GM19240 (cell line): ENCODE measurements around the gene PPP2R3B.
"Not testable (repeated sequence)": the region's sequence is repeated elsewhere in the genome, so short reads cannot be mapped to it uniquely, and the experiment has no call there.

Experiments
- DNase-seq: peaks from one replicate; pipeline ENCODE4 v3.0.0; 2011; ENCODE audit warnings: low spot score; ENCODE audit not compliant: insufficient read length

Gene PPP2R3B

GRCh38 chrX:405149-405548 lies 18.4 kb upstream of the PPP2R3B start:
- no peak for DNase-seq

DNA sequence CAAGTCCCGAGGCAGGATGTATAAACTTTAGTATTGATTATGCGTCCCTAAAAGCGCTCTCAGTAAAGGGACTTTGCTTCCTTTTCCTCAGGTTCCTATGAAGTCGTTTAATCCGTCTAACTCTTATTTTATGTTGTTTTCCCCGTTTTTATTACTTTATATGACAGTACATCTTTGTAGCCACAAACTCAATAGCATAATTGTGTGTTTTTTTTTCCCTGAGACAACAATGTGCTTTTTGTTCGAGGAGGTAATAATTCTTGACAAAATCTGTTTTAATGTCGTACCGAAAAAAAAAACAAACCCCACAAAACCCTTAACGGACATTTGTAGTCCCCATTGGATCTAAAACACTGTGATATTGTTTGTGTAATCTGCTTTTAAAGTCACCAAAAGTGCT lies 17.9 kb upstream of the PPP2R3B start:
- DNase-seq: no peak

- DNase-seq: no peak
Observed at GRCh38 chrX:402857-403256, 16.1 kb upstream of the PPP2R3B start.

- no peak for DNase-seq
Observed at GRCh38 chrX:400258-400657, 13.6 kb upstream of the PPP2R3B start.

DNA sequence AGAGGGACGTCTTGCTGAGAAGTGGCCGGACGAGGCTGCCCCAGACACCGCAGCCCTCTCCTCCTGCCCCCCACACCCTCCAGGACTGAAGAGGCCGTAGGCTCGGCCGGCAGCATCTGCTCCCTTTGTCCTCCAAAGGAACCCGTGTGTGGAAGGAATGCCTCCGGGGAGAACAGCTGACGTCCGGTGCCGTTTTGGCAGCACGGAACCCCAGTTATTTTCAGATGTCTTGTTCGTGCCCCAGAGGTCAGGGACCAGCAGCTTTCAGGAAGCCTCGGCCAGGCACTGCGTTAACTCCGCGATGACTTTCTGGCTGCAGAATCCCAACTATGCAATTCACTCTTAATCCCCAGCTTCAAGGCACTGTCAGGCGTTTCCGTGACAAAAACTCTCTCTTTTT lies 10.9 kb upstream of the PPP2R3B start:
- DNase-seq: no peak

DNA sequence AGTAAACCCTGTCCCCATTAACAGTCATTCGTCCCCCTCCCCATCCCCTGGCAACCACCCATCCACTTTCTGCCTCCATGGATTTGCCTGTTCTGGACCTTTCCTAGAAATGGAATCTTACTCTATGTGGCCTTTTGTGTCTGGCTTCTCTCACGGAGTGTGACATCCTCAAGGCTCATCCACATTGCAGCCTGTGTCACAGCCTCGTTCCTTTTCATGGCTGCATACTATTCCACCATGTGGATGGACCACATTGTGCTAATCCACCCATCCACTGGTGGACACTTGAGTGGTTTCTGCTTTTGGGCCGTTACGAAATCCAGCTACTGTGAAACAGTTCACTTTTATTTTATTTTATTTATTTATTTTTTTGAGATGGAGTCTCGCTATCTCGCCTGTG lies 8.1 kb upstream of the PPP2R3B start:
- no peak for DNase-seq

GRCh38 chrX:392575-392846 lies 5.8 kb upstream of the PPP2R3B start:
- no peak for DNase-seq

GRCh38 chrX:391717-392574 lies 5.2 kb upstream of the PPP2R3B start:
- DNase-seq: no peak

GRCh38 chrX:390459-390858 lies 3.8 kb upstream of the PPP2R3B start:
- DNase-seq: no peak

DNA sequence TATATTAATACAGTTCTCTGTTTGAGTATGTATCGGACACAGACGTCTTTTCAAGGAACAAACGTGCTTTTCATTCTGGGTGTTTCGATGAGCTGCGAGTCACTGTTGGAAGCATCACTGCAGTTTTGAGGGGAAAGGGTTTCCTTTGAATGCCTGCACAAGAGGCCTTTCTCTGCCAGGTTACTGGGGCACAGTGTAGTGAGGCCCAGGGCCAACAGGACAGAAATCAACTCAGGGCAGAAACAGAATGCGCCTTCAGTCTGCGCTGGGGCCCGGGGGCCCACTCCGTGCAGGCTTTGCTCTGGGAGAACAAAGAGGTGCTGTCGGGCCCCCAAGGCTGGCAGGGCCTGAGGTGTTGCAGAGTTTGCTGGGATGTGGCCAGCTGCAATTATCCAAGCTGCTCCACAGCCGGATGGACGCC lies 2.3 kb upstream of the PPP2R3B start:
- no peak for DNase-seq

GRCh38 chrX:387729-388128 lies 1.0 kb upstream of the PPP2R3B start:
- no peak for DNase-seq

- no peak for DNase-seq
Observed at GRCh38 chrX:386239-386767, 404 bp downstream of the PPP2R3B start.

DNA sequence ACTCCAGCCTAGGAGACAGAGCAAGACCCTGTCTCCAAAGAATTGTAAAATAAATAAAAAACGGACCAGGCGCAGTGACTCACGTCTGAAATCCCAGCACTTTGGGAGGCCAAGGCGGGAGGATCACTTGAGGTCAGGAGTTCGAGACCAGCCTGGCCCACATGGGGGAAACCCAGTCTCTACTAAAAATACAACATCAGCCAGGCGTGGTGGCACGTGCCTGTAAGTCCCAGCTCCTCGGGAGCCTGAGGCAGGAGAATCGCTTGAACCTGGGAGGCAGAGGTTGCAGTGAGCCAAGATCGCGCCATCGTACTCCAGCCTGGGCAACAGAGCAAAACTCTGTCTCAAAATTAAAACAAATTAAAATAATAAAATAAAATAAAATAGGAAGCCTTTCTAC lies 971 bp downstream of the PPP2R3B start:
- not testable (repeated sequence) for DNase-seq

- DNase-seq: no peak
Observed at GRCh38 chrX:384861-385260, 1.8 kb downstream of the PPP2R3B start.

- DNase-seq: no peak
Observed at GRCh38 chrX:378443-378842, 8.3 kb downstream of the PPP2R3B start.

- not testable (repeated sequence) for DNase-seq
Observed at GRCh38 chrX:376206-376605, 10.5 kb downstream of the PPP2R3B start.

DNA sequence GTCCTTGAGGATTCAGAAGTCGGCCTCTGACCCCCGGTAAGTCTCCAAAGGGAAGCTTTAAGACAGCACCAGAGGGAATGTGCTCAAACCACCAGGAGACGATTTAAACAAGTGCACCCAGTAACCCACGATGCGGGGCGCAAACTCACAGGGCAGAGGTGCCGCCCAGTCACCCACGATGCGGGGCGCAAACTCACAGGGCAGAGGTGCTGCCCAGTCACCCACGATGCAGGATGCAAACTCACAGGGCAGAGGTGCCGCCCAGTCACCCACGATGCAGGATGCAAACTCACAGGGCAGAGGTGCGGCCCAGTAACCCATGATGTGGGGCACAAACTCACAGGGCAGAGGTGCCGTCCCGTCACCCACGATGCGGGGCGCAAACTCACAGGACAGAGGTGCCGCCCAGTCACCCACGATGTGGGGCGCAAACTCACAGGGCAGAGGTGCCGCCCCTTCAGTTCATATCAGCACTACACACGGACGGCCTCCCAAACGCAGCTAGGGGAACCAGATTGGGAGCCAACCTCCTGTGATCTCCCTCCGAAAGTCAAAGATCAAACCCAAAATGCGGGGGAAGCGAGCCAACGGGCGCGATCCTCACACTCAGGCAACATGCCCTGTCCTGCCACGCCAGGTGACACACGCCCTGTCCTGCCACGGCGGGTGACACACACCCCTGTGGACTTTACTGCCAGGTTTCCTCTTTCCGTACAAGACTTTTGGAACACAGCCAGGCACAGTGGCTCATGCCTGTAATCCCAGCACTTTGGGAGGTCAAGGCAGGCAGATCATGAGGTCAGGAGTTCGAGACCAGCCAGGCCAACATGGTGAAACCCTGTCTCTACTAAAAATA lies 11.3 kb downstream of the PPP2R3B start:
- no peak for DNase-seq

DNA sequence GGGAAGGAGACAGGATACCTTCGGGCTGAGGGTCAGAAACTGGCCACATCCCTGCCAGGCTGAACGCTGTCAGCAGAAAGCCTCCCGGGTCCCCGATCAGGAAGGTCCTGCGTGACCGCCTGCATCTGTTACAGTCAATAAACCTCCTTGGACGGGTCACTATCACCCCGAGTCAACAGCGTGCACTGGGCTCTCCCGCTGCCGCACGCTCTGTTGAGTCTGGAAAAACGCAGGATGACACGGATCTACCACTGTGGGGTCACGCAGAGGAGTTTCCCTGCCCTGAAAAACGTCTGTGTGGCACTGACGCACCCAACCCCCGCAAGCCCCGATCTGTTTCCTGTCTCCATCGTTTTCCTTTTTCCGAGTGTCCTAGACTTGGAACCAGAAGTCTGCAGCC lies 12.1 kb downstream of the PPP2R3B start:
- no peak for DNase-seq

DNA sequence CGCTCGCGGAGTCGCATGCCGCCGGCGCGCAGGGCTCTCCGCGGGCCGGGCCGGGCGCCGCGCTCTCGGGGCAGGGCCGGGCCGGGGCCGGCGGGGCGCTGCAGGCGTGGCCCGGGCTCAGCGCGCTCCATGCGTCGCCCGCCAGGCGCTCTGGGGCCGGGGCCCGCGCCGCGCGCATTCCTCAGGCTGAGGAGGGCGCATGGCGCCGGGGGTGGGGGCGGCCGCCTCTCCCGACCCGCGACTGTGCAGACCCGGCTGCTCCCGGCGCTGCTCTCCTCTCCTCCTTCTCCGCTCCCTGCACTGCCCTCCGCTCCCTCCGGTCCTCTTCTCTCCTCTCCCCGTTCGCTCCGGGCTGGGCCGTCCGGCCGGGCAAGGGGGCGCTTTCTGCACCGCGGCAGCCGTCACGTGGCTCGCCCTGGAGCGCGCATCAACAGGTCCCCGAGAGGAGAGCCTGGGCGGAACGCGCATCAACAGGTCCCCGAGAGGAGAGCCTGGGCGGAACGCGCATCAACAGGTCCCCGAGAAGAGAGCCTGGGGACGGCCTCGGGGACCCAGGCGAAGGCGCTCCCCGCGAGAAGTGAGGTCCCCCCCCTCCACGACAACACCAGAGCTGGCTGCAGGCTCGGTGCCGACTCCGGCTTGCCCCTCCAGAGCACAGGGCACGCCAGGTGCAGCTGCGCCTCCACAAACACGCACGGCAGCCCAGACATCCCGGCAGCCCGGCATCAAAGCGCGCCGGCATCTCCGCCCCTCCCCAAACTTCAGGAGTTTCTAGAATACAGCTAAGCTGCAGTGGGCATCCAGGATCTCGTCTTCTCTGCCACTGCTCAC lies 12.9 kb downstream of the PPP2R3B start:
- no peak for DNase-seq

DNA sequence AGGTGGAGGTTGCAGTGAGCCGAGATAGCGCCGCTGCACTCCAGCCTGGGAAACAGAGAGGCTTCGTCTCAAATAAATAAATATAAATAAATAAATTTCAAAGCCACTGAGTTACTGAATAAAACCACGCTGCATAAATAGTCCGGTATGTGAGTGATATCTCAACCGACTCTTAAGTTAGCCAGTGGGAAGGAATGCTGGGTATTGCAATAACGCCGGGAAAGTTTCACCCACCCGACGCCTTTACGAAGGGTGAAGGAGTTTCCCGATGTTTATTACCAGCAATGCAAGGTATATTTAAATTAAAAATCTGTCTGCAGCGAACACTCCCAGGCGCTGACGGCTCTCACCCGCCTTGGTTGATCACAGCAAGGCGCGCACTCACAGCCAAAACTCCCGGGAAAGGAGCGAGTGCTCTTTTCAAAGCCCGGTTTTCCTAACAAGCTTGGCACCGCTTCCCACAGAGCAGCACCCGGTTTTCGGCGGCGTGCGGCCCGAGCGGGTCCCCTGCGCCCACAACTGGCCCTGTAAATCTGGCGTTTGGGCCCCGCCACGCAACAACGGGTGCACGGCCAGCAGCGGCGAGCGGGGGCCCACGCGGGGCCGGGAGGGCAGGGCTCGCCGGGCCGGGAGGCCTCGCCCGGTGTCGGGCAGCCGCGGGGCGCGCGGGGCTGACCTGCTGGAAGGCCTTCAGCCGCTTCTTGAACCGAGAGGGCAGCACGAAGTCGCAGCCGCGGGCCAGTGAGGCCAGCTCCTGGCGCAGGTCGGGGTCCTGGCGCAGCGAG lies 13.7 kb downstream of the PPP2R3B start:
- DNase-seq: no peak

DNA sequence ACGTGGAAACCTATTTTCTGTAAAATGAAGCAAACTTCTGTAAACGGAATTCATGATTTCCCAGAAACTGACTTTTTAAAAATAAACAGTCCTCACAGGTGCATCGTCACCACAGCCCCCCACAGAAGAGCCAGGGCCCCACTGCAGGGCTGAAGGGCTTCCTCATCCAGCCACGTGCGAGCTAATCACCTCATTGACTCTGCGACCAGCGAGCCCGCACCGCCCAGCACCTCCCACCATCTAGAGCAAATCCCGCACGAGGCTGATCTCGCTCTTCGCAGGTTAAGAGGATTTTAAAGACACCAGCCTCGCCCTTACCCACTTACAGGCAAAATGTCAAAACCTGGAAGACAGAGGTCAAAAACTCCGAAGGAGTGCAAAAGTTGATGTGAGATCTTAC lies 14.8 kb downstream of the PPP2R3B start:
- DNase-seq: no peak
